ENCODE results near the gene ATPAF1.
"Not testable (repeated sequence)": the region's sequence is repeated elsewhere in the genome, so short reads cannot be mapped to it uniquely, and the experiment has no call there.

Gene ATPAF1

GRCh38 chr1:46667782-46668760 is at the start of gene ATPAF1:
Gene ATPAF1 (minus strand): TSS chr1:46668364. CDS start chr1:46668322, 42 bp downstream.
- peak; percentile 68 to 73 for DNase-seq

- no peak for DNase-seq
Observed at GRCh38 chr1:46717654-46718053, 49.5 kb upstream of the ATPAF1 start.

GRCh38 chr1:46714976-46715375 is 46.8 kb upstream of the ATPAF1 start:
- DNase-seq, result no peak

- no peak for DNase-seq
Observed at GRCh38 chr1:46708121-46708520, 40.0 kb upstream of the ATPAF1 start.

GRCh38 chr1:46705408-46705807 is 37.2 kb upstream of the ATPAF1 start:
- DNase-seq, result no peak

GRCh38 chr1:46703927-46704641 is 35.9 kb upstream of the ATPAF1 start:
- DNase-seq, result no peak

GRCh38 chr1:46699666-46700065 is 31.5 kb upstream of the ATPAF1 start:
- no peak for DNase-seq

- no peak for DNase-seq
Observed at GRCh38 chr1:46697053-46697452, 28.9 kb upstream of the ATPAF1 start.

- not testable (repeated sequence) for DNase-seq
Observed at GRCh38 chr1:46694676-46695075, 26.5 kb upstream of the ATPAF1 start.

GRCh38 chr1:46692811-46693770 is 24.9 kb upstream of the ATPAF1 start:
- DNase-seq, result no peak

GRCh38 chr1:46691997-46692790 is 24.0 kb upstream of the ATPAF1 start:
- no peak for DNase-seq

GRCh38 chr1:46690931-46691421 is 22.8 kb upstream of the ATPAF1 start:
- no peak for DNase-seq

GRCh38 chr1:46689897-46690296 is 21.7 kb upstream of the ATPAF1 start:
- DNase-seq, result no peak

GRCh38 chr1:46689356-46689755 is 21.2 kb upstream of the ATPAF1 start:
- no peak for DNase-seq

GRCh38 chr1:46687921-46688509 is 19.9 kb upstream of the ATPAF1 start:
- no peak for DNase-seq

GRCh38 chr1:46687093-46687659 is 19.0 kb upstream of the ATPAF1 start:
- DNase-seq, result no peak

- no peak for DNase-seq
Observed at GRCh38 chr1:46686255-46686654, 18.1 kb upstream of the ATPAF1 start.

GRCh38 chr1:46684670-46685069 is 16.5 kb upstream of the ATPAF1 start:
- DNase-seq, result no peak

GRCh38 chr1:46682064-46682463 is 13.9 kb upstream of the ATPAF1 start:
- DNase-seq, result no peak

GRCh38 chr1:46681333-46682034 is 13.3 kb upstream of the ATPAF1 start:
- no peak for DNase-seq
